ENCODE measurements around the gene CMTM6.
"Not testable (repeated sequence)": the region's sequence is repeated elsewhere in the genome, so short reads cannot be mapped to it uniquely, and the experiment has no call there.

CMTM6 gene

DNA sequence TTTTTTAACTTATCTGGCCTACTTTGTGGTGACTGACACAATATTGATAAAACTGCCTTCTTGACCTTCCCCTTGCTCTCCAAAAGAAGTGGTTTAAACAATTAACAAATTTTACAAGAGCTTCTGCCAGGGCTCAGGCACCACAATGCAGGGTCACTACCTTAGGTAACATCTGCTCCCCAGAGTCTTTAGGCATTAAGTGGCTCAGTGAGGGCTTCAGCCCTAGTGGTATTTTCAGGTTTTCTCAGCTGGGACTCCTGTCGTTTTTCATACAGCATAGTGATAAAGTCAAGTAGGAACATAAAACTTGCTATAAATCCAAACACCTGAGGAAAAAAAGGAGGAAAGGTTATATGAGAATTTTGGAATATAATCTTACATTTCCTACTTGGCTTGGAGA lies 18.9 kb downstream of the CMTM6 start:
- Histone ChIP-seq H3K36me3 (ENCODE audit: control insufficient read depth, insufficient read depth, low read length) (peaks cover 78% of the 10 kb centered on the region), H3K9me3 (ENCODE audit: control insufficient read depth, low read length) (no peaks in the 10 kb centered on the region), H3K27ac (ENCODE audit: low read depth, low read length, severe bottlenecking) (no peak overlapping the region), H3K4me1 (ENCODE audit: control insufficient read depth, insufficient read depth, low read length, poor library complexity, severe bottlenecking) (no peaks in the 10 kb centered on the region), H3K4me3 (ENCODE audit: extremely low read depth, insufficient read depth, low read length, poor library complexity, severe bottlenecking) (no peak overlapping the region)
- WGBS, 2 experiments (ENCODE audit: insufficient coverage in 2 of 2): no CpG with 5 or more reads among the region's 1 CpG

- no CpG with 5 or more reads among the region's 1 CpG for WGBS, 2 experiments (ENCODE audit: insufficient coverage in 2 of 2)
- H3K9me3 ChIP-seq (ENCODE audit: control insufficient read depth, low read length): no peaks in the 10 kb centered on the region
- peaks cover 78% of the 10 kb centered on the region for H3K36me3 ChIP-seq (ENCODE audit: control insufficient read depth, insufficient read depth, low read length)
- no peak overlapping the region for H3K4me3 ChIP-seq (ENCODE audit: extremely low read depth, insufficient read depth, low read length, poor library complexity, severe bottlenecking)
- no peak overlapping the region for H3K27ac ChIP-seq (ENCODE audit: low read depth, low read length, severe bottlenecking)
- H3K4me1 ChIP-seq (ENCODE audit: control insufficient read depth, insufficient read depth, low read length, poor library complexity, severe bottlenecking): no peaks in the 10 kb centered on the region
Measured at GRCh38 chr3:32482693-32483092, 20.0 kb downstream of the CMTM6 start.

- Histone ChIP-seq H3K4me3 (ENCODE audit: extremely low read depth, insufficient read depth, low read length, poor library complexity, severe bottlenecking) (no peak overlapping the region), H3K36me3 (ENCODE audit: control insufficient read depth, insufficient read depth, low read length) (peaks cover 72% of the 10 kb centered on the region), H3K9me3 (ENCODE audit: control insufficient read depth, low read length) (no peaks in the 10 kb centered on the region), H3K27ac (ENCODE audit: low read depth, low read length, severe bottlenecking) (no peak overlapping the region), H3K4me1 (ENCODE audit: control insufficient read depth, insufficient read depth, low read length, poor library complexity, severe bottlenecking) (no peaks in the 10 kb centered on the region)
- 83 to 100% methylated on average over 2 to 3 of the region's 3 CpGs for WGBS, 2 experiments (ENCODE audit: insufficient coverage in 2 of 2)
Measured at GRCh38 chr3:32481791-32482631, 20.6 kb downstream of the CMTM6 start.

GRCh38 chr3:32480604-32481003 lies 22.0 kb downstream of the CMTM6 start:
- H3K27ac ChIP-seq (ENCODE audit: low read depth, low read length, severe bottlenecking): no peak overlapping the region
- H3K4me1 ChIP-seq (ENCODE audit: control insufficient read depth, insufficient read depth, low read length, poor library complexity, severe bottlenecking): no peaks in the 10 kb centered on the region
- H3K36me3 ChIP-seq (ENCODE audit: control insufficient read depth, insufficient read depth, low read length): peaks cover 68% of the 10 kb centered on the region
- H3K4me3 ChIP-seq (ENCODE audit: extremely low read depth, insufficient read depth, low read length, poor library complexity, severe bottlenecking): no peak overlapping the region
- no peaks in the 10 kb centered on the region for H3K9me3 ChIP-seq (ENCODE audit: control insufficient read depth, low read length)
- 80% methylated on average over 1 of the region's 1 CpG; no CpG with 5 or more reads in 1 of the 2 experiments for WGBS, 2 experiments (ENCODE audit: insufficient coverage in 2 of 2)

DNA sequence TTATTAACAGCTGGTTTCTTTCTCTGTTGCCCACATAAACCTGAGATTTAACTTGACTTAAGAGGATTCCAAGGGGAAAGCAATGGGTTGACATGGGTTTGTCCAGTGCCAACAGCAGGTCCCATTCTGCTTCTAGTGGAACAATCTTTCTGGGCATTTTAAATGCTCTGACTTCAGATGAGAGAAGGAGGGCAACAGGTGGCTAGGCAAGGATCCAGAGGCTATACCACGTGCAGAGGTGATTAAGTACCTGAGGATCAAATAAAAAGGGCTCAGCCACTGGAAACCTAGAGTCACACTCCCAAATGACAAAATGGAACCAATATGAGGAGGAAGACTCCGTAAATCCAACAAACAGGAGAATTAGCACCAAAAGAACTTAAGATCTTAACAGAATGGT lies 28.5 kb downstream of the CMTM6 start:
- peaks cover 60% of the 10 kb centered on the region for H3K36me3 ChIP-seq (ENCODE audit: control insufficient read depth, insufficient read depth, low read length)
- no peak overlapping the region for H3K27ac ChIP-seq (ENCODE audit: low read depth, low read length, severe bottlenecking)
- WGBS, 2 experiments (ENCODE audit: insufficient coverage in 2 of 2): 100% methylated on average over 1 of the region's 2 CpGs; no CpG with 5 or more reads in 1 of the 2 experiments
- no peaks in the 10 kb centered on the region for H3K9me3 ChIP-seq (ENCODE audit: control insufficient read depth, low read length)
- H3K4me1 ChIP-seq (ENCODE audit: control insufficient read depth, insufficient read depth, low read length, poor library complexity, severe bottlenecking): no peaks in the 10 kb centered on the region
- H3K4me3 ChIP-seq (ENCODE audit: extremely low read depth, insufficient read depth, low read length, poor library complexity, severe bottlenecking): no peak overlapping the region

DNA sequence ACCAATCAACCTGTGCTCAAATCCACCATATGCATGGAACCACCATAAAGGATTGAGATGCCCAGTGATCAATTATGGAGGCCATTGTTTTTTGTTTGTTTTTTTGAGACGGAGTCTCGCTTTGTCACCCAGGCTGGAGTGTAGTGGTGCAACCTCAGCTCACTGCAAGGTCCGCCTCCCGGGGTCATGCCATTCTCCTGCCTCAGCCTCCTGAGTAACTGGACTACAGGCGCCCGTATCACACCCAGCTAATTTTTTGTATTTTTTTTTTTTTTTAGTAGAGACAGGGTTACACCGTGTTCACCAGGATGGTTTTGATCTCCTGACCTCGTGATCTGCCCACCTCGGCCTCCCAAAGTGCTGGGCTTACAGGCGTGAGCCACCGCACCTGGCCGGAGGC lies 30.5 kb downstream of the CMTM6 start:
- H3K27ac ChIP-seq (ENCODE audit: low read depth, low read length, severe bottlenecking); H3K4me1 ChIP-seq (ENCODE audit: control insufficient read depth, insufficient read depth, low read length, poor library complexity, severe bottlenecking); H3K9me3 ChIP-seq (ENCODE audit: control insufficient read depth, low read length); H3K4me3 ChIP-seq (ENCODE audit: extremely low read depth, insufficient read depth, low read length, poor library complexity, severe bottlenecking): not testable (repeated sequence)
- H3K36me3 ChIP-seq (ENCODE audit: control insufficient read depth, insufficient read depth, low read length): peaks cover 55% of the 10 kb centered on the region
- 85 to 90% methylated on average over 12 of the region's 12 CpGs for WGBS, 2 experiments (ENCODE audit: insufficient coverage in 2 of 2)

DNA sequence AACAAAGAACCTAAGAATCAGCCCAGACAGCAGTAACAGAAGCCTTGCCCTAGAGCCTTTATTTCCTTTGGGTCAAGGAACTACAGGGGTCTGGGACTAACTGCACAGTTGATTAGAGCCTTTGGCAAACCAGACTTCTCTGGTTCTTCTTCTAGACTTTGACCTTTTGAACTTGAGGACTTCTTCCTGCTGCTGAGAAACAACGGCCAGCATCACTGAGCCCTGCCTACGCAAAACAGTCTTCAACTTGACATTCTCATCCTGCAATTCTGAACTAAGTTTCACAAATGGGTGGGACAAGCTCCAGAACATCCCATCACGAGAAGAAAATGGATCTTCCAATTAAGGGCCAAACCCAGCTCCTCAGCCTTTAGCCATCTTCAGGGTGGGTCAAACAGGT lies 31.4 kb downstream of the CMTM6 start:
- Histone ChIP-seq H3K27ac (ENCODE audit: low read depth, low read length, severe bottlenecking) (no peak overlapping the region), H3K4me1 (ENCODE audit: control insufficient read depth, insufficient read depth, low read length, poor library complexity, severe bottlenecking) (no peaks in the 10 kb centered on the region), H3K9me3 (ENCODE audit: control insufficient read depth, low read length) (no peaks in the 10 kb centered on the region), H3K36me3 (ENCODE audit: control insufficient read depth, insufficient read depth, low read length) (peaks cover 48% of the 10 kb centered on the region), H3K4me3 (ENCODE audit: extremely low read depth, insufficient read depth, low read length, poor library complexity, severe bottlenecking) (no peak overlapping the region)
- WGBS, 2 experiments (ENCODE audit: insufficient coverage in 2 of 2): 100% methylated on average over 3 of the region's 3 CpGs

- 96% methylated on average over 4 of the region's 5 CpGs for WGBS, 2 experiments (ENCODE audit: insufficient coverage in 2 of 2)
- Histone ChIP-seq H3K27ac (ENCODE audit: low read depth, low read length, severe bottlenecking) (no peak overlapping the region), H3K36me3 (ENCODE audit: control insufficient read depth, insufficient read depth, low read length) (peaks cover 43% of the 10 kb centered on the region), H3K4me3 (ENCODE audit: extremely low read depth, insufficient read depth, low read length, poor library complexity, severe bottlenecking) (no peak overlapping the region), H3K9me3 (ENCODE audit: control insufficient read depth, low read length) (no peaks in the 10 kb centered on the region), H3K4me1 (ENCODE audit: control insufficient read depth, insufficient read depth, low read length, poor library complexity, severe bottlenecking) (no peaks in the 10 kb centered on the region)
Measured at GRCh38 chr3:32470362-32470761, 32.3 kb downstream of the CMTM6 start.

DNA sequence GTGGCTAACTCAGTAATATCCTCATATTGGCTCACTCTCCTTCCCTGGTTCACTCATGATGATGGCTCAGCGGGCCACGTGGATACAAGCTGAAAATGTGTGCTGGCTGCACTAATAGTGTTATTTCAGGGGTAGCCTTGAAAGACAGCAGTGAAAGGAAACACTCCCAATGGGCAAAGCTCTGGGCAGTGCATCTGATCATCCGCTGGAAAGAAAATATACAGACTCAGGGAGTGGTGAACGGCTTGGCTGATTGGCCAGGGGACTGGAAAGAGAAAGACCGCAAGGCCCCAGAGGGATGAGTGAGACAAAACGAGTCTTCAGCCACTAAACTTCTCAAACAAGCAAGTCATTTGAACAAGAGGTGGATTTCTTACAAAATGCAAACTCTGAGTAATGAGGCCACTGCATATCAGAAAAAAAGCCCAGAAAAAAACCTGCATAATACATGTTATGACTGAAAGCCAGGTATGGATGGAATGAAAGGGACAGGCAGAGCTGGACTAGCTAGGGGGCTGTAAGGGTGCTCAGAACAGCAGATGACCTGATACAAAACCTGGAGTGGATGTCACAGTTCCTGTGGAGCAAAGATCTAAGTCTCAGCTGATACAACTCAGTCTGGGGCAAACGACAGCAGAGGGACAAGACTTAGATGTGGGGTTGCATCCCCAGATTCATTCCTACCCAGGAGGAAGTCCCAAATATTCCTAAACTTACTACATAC lies 33.3 kb downstream of the CMTM6 start:
- no peaks in the 10 kb centered on the region for H3K9me3 ChIP-seq (ENCODE audit: control insufficient read depth, low read length)
- WGBS, 2 experiments (ENCODE audit: insufficient coverage in 2 of 2): 88 to 93% methylated on average over 4 to 5 of the region's 7 CpGs
- no peak overlapping the region for H3K4me3 ChIP-seq (ENCODE audit: extremely low read depth, insufficient read depth, low read length, poor library complexity, severe bottlenecking)
- peaks cover 42% of the 10 kb centered on the region for H3K36me3 ChIP-seq (ENCODE audit: control insufficient read depth, insufficient read depth, low read length)
- no peak overlapping the region for H3K27ac ChIP-seq (ENCODE audit: low read depth, low read length, severe bottlenecking)
- no peaks in the 10 kb centered on the region for H3K4me1 ChIP-seq (ENCODE audit: control insufficient read depth, insufficient read depth, low read length, poor library complexity, severe bottlenecking)

DNA sequence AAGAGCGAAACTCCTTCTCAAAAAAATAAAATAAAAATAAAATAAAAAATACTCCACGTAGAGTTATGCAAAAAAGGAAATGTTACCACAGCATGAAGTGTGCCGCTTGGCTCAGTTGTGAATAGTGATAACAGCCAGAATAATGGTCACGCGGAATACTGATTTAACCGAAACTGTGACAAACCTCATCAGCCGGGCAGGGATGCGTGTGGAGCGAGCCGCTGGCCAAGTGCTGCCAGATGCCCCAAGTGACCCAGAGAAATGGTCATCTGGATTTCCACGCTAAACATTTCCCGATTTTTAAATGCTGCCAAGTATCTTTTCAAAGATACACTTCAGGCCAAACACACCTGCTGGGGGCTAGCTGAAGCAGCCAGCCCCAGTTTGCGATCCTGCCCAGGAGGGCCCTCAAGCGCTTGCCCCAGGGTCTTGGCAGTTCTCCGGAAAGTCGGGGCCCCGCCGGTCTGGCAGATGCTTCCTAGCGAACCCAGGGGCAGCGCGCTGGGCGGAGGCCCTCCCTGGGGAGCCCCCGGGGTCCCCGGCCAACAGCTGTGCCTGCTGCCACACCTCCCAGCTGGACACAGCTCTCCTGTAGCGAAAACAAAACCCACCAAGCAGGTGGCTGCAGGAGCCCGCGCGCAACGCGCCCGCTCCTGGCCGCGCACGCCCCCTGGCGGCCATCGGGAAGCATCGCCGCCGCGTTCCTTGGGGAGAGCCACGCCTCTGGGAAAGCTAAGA lies 35.1 kb downstream of the CMTM6 start:
- WGBS, 2 experiments (ENCODE audit: insufficient coverage in 2 of 2): 45 to 52% methylated on average over 33 of the region's 41 CpGs
- no peaks in the 10 kb centered on the region for H3K9me3 ChIP-seq (ENCODE audit: control insufficient read depth, low read length)

More for the DNA sequence above, 35.1 kb downstream of the CMTM6 start:
- H3K27ac ChIP-seq (ENCODE audit: low read depth, low read length, severe bottlenecking): no peak overlapping the region
- no peaks in the 10 kb centered on the region for H3K4me1 ChIP-seq (ENCODE audit: control insufficient read depth, insufficient read depth, low read length, poor library complexity, severe bottlenecking)
- peaks cover 28% of the 10 kb centered on the region for H3K36me3 ChIP-seq (ENCODE audit: control insufficient read depth, insufficient read depth, low read length)
- H3K4me3 ChIP-seq (ENCODE audit: extremely low read depth, insufficient read depth, low read length, poor library complexity, severe bottlenecking): no peak overlapping the region
